NOMO-1 treated with dmso at 0.1 percent for 144 hours (cell line): Measurements from ENCODE around the gene PPP1CA.

Experiments
- DNase-seq: peaks from one replicate; lab custom pipeline; 2025; ENCODE audit not compliant: unreplicated experiment; lab: John Stamatoyannopoulos, UW

Gene PPP1CA

GRCh38 chr11:67387069-67387468 is 14.6 kb downstream of the PPP1CA start:
- DNase-seq: no peak

- no peak for DNase-seq
These were observed 16.7 kb downstream of the PPP1CA start for GRCh38 chr11:67384851-67385366.

GRCh38 chr11:67382276-67383136 is 19.2 kb downstream of the PPP1CA start:
- DNase-seq: peak; percentile 70

- DNase-seq: peak; percentile 70
These were observed 20.2 kb downstream of the PPP1CA start for GRCh38 chr11:67381244-67381972.

GRCh38 chr11:67379061-67380058 is 22.3 kb downstream of the PPP1CA start:
- DNase-seq: no peak

GRCh38 chr11:67378544-67378943 is 23.1 kb downstream of the PPP1CA start:
- no peak for DNase-seq

- no peak for DNase-seq
These were observed 24.5 kb downstream of the PPP1CA start for GRCh38 chr11:67376873-67377808.

- DNase-seq: no peak
These were observed 25.4 kb downstream of the PPP1CA start for GRCh38 chr11:67376063-67376820.

GRCh38 chr11:67375320-67376055 is 26.2 kb downstream of the PPP1CA start:
- DNase-seq: no peak

GRCh38 chr11:67374571-67375281 is 26.9 kb downstream of the PPP1CA start:
- DNase-seq: no peak

GRCh38 chr11:67373648-67374570 is 27.7 kb downstream of the PPP1CA start:
- peak; percentile 60 for DNase-seq

GRCh38 chr11:67372993-67373647 is 28.5 kb downstream of the PPP1CA start, which contains the start of gene CLCF1:
TSS of gene CLCF1 (minus strand) at chr11:67373598. CDS start at chr11:67373539, 59 bp downstream.
- DNase-seq: peak; percentile 14

- no peak for DNase-seq
These were observed 29.2 kb downstream of the PPP1CA start for GRCh38 chr11:67372321-67372992.

- DNase-seq: no peak
These were observed 29.7 kb downstream of the PPP1CA start for GRCh38 chr11:67371911-67372320.

- DNase-seq: peak; percentile 35
These were observed 30.3 kb downstream of the PPP1CA start for GRCh38 chr11:67371189-67371910.
